ENCODE results near the gene TNFSF12.

DNA sequence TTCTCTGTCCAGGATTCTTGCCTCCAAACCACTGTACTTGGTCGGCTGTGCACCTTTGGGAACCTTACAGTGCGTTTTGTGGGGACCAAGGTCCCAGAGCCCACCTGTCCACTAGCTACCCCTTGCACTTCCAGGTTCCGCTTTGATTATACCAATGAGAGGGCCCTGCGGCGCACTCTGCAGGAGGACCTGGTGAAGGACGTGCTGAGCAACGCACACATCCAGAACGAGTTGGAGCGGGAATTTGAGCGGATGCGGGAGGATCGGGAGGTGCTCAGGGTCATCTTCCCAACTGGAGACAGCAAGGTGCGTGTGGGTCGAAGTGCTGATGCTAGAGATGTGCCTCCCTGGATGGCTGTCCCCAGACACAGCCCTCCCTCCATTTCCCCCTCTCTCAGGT lies 45.9 kb upstream of the TNFSF12 start:
- TF ChIP-seq, protein P1, sequence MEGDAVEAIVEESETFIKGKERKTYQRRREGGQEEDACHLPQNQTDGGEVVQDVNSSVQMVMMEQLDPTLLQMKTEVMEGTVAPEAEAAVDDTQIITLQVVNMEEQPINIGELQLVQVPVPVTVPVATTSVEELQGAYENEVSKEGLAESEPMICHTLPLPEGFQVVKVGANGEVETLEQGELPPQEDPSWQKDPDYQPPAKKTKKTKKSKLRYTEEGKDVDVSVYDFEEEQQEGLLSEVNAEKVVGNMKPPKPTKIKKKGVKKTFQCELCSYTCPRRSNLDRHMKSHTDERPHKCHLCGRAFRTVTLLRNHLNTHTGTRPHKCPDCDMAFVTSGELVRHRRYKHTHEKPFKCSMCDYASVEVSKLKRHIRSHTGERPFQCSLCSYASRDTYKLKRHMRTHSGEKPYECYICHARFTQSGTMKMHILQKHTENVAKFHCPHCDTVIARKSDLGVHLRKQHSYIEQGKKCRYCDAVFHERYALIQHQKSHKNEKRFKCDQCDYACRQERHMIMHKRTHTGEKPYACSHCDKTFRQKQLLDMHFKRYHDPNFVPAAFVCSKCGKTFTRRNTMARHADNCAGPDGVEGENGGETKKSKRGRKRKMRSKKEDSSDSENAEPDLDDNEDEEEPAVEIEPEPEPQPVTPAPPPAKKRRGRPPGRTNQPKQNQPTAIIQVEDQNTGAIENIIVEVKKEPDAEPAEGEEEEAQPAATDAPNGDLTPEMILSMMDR (IDR thresholded peaks at IDR 0.05): no peak
- TF ChIP-seq, protein P2, sequence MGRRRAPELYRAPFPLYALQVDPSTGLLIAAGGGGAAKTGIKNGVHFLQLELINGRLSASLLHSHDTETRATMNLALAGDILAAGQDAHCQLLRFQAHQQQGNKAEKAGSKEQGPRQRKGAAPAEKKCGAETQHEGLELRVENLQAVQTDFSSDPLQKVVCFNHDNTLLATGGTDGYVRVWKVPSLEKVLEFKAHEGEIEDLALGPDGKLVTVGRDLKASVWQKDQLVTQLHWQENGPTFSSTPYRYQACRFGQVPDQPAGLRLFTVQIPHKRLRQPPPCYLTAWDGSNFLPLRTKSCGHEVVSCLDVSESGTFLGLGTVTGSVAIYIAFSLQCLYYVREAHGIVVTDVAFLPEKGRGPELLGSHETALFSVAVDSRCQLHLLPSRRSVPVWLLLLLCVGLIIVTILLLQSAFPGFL (CRISPR knock-in tag; IDR thresholded peaks at IDR 0.05; ENCODE audit: borderline replicate concordance): no peak
- TF ChIP-seq, protein P3, sequence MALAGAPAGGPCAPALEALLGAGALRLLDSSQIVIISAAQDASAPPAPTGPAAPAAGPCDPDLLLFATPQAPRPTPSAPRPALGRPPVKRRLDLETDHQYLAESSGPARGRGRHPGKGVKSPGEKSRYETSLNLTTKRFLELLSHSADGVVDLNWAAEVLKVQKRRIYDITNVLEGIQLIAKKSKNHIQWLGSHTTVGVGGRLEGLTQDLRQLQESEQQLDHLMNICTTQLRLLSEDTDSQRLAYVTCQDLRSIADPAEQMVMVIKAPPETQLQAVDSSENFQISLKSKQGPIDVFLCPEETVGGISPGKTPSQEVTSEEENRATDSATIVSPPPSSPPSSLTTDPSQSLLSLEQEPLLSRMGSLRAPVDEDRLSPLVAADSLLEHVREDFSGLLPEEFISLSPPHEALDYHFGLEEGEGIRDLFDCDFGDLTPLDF (CRISPR knock-in tag; IDR thresholded peaks at IDR 0.05): no peak
- TF ChIP-seq ZNF232 (CRISPR knock-in tag; IDR thresholded peaks at IDR 0.05): no peak
- TF ChIP-seq RELA (CRISPR knock-in tag; IDR thresholded peaks at IDR 0.05; ENCODE audit: borderline replicate concordance): no peak
- TF ChIP-seq NR3C1 (CRISPR knock-in tag; conservative IDR thresholded peaks at IDR 0.05; ENCODE audit: low read depth): no peak
- no peak for TF ChIP-seq ZNF671 (CRISPR knock-in tag; IDR thresholded peaks at IDR 0.05)
- TF ChIP-seq, protein P4, sequence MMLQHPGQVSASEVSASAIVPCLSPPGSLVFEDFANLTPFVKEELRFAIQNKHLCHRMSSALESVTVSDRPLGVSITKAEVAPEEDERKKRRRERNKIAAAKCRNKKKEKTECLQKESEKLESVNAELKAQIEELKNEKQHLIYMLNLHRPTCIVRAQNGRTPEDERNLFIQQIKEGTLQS (CRISPR knock-in tag; conservative IDR thresholded peaks at IDR 0.05): no peak
- TF ChIP-seq, protein P5, sequence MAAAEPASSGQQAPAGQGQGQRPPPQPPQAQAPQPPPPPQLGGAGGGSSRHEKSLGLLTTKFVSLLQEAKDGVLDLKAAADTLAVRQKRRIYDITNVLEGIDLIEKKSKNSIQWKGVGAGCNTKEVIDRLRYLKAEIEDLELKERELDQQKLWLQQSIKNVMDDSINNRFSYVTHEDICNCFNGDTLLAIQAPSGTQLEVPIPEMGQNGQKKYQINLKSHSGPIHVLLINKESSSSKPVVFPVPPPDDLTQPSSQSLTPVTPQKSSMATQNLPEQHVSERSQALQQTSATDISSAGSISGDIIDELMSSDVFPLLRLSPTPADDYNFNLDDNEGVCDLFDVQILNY (CRISPR knock-in tag; IDR thresholded peaks at IDR 0.05): no peak
- TF ChIP-seq, protein P6, sequence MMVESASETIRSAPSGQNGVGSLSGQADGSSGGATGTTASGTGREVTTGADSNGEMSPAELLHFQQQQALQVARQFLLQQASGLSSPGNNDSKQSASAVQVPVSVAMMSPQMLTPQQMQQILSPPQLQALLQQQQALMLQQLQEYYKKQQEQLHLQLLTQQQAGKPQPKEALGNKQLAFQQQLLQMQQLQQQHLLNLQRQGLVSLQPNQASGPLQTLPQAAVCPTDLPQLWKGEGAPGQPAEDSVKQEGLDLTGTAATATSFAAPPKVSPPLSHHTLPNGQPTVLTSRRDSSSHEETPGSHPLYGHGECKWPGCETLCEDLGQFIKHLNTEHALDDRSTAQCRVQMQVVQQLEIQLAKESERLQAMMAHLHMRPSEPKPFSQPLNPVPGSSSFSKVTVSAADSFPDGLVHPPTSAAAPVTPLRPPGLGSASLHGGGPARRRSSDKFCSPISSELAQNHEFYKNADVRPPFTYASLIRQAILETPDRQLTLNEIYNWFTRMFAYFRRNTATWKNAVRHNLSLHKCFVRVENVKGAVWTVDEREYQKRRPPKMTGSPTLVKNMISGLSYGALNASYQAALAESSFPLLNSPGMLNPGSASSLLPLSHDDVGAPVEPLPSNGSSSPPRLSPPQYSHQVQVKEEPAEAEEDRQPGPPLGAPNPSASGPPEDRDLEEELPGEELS (CRISPR knock-in tag; IDR thresholded peaks at IDR 0.05): no peak

Measured in WTC11 (cell line).